ENCODE measurements around the gene ADAMTS2. TPM values are rescaled to one million over a fixed set of nuclear protein-coding genes. Genes with fewer than 3 reads are reported as not detected.
A peak's percentile ranks its signal among the peaks of the same experiment; 100 is the strongest.

ADAMTS2 gene
- polyA plus RNA-seq, 1 donor: 5.9 TPM

- H3K9me3 ChIP-seq (ENCODE audit: control insufficient read depth, low read depth, low read length): peaks cover 15% of the 10 kb centered on the region
- H3K27me3 ChIP-seq (ENCODE audit: control insufficient read depth, insufficient read depth, low read length): no peaks in the 10 kb centered on the region
- no peak for DNase-seq
- H3K36me3 ChIP-seq (ENCODE audit: control insufficient read depth, insufficient read depth, low read length): no peaks in the 10 kb centered on the region
- no peak overlapping the region for H3K4me3 ChIP-seq (ENCODE audit: low read length)
- H3K4me1 ChIP-seq (ENCODE audit: control insufficient read depth, insufficient read depth, low read length): no peaks in the 10 kb centered on the region
- no CpG with 5 or more reads among the region's 2 CpGs for WGBS (ENCODE audit: insufficient coverage, low lambda C conversion rate)
- no peak overlapping the region for H3K27ac ChIP-seq (ENCODE audit: low read length)
Measured at GRCh38 chr5:179089502-179089901, 255.8 kb downstream of the ADAMTS2 start.

DNA sequence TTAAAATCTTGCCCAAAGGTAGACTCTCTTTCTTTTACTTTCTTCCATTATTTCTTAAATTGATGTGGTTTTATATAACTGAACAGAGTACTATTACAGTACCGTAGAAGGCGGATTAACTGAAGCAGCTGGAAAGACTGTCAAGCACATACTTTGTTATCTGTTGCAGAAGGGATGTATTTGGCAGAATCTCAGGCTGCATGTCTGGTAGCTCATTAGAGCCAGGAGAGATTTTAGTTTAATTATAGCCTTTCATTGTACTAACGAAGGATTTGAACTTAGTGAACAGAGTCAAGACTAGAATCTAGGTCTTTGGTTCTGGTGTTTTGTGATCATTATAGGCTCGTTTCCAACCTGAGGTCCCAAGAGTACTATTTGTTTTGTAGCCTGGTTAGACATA is 264.5 kb downstream of the ADAMTS2 start:
- 100% methylated on average over 3 of the region's 4 CpGs for WGBS (ENCODE audit: insufficient coverage, low lambda C conversion rate)
- no peaks in the 10 kb centered on the region for H3K4me1 ChIP-seq (ENCODE audit: control insufficient read depth, insufficient read depth, low read length)
- no peak overlapping the region for H3K27ac ChIP-seq (ENCODE audit: low read length)
- peaks cover 36% of the 10 kb centered on the region for H3K9me3 ChIP-seq (ENCODE audit: control insufficient read depth, low read depth, low read length)
- no peak overlapping the region for H3K4me3 ChIP-seq (ENCODE audit: low read length)
- peaks cover 36% of the 10 kb centered on the region for H3K36me3 ChIP-seq (ENCODE audit: control insufficient read depth, insufficient read depth, low read length)
- DNase-seq: no peak
- H3K27me3 ChIP-seq (ENCODE audit: control insufficient read depth, insufficient read depth, low read length): no peaks in the 10 kb centered on the region

DNA sequence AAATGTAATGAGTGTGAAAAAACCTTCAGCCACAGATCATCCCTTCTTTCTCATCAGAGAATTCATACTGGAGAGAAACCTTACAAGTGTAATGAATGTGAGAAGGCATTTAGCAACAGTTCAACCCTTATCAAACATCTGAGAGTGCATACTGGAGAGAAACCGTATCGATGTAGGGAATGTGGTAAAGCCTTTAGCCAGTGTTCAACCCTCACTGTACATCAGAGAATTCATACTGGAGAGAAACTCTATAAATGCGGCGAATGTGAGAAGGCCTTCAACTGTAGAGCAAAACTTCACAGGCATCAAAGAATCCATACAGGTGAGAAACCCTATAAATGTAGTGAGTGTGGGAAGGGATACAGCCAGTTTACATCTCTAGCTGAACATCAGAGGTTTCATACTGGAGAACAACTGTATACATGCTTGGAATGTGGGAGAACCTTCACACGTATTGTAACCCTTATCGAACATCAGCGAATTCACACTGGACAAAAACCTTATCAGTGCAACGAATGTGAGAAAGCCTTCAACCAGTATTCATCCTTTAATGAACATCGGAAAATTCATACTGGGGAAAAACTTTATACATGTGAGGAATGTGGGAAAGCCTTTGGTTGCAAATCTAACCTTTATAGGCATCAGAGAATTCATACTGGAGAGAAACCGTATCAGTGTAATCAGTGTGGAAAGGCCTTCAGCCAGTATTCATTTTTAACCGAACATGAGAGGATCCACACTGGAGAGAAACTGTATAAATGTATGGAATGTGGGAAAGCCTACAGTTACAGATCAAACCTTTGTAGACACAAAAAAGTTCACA is 265.9 kb downstream of the ADAMTS2 start:
- H3K4me3 ChIP-seq (ENCODE audit: low read length): no peak overlapping the region
- no peak for DNase-seq
- 100% methylated on average over 1 of the region's 11 CpGs for WGBS (ENCODE audit: insufficient coverage, low lambda C conversion rate)
- H3K27ac ChIP-seq (ENCODE audit: low read length): no peak overlapping the region
- peaks cover 38% of the 10 kb centered on the region for H3K36me3 ChIP-seq (ENCODE audit: control insufficient read depth, insufficient read depth, low read length)
- H3K4me1 ChIP-seq (ENCODE audit: control insufficient read depth, insufficient read depth, low read length): no peaks in the 10 kb centered on the region
- H3K27me3 ChIP-seq (ENCODE audit: control insufficient read depth, insufficient read depth, low read length): no peaks in the 10 kb centered on the region
- peaks cover 36% of the 10 kb centered on the region for H3K9me3 ChIP-seq (ENCODE audit: control insufficient read depth, low read depth, low read length)

DNA sequence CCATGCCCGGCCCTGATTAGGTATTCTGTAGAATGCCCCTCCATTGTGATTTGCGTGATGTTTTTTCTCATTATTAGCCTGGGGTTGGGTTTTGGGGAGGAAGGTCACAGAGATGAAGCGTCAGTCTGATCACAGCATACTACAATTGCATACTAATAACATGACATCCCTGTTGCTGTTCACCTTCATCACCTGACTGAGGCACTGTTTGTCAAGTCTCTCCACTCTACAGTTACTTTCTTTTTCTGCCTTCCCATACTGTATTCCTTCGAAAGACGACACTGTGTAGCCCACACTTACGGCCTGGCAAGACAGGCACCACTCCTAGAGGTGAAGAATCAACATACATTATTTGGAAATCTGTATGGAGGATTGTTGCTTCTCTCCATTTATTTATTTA is 279.6 kb downstream of the ADAMTS2 start:
- DNase-seq: no peak
- Histone ChIP-seq H3K4me3 (ENCODE audit: low read length) (no peak overlapping the region), H3K36me3 (ENCODE audit: control insufficient read depth, insufficient read depth, low read length) (peaks cover 27% of the 10 kb centered on the region), H3K4me1 (ENCODE audit: control insufficient read depth, insufficient read depth, low read length) (peaks cover 6% of the 10 kb centered on the region), H3K9me3 (ENCODE audit: control insufficient read depth, low read depth, low read length) (peaks cover 20% of the 10 kb centered on the region), H3K27me3 (ENCODE audit: control insufficient read depth, insufficient read depth, low read length) (no peaks in the 10 kb centered on the region), H3K27ac (ENCODE audit: low read length) (no peak overlapping the region)
- WGBS (ENCODE audit: insufficient coverage, low lambda C conversion rate): no CpG with 5 or more reads among the region's 6 CpGs

- DNase-seq: no peak
- H3K36me3 ChIP-seq (ENCODE audit: control insufficient read depth, insufficient read depth, low read length): peaks cover 18% of the 10 kb centered on the region
- no CpG with 5 or more reads among the region's 19 CpGs for WGBS (ENCODE audit: insufficient coverage, low lambda C conversion rate)
- H3K9me3 ChIP-seq (ENCODE audit: control insufficient read depth, low read depth, low read length): peaks cover 14% of the 10 kb centered on the region
- peaks cover 6% of the 10 kb centered on the region for H3K4me1 ChIP-seq (ENCODE audit: control insufficient read depth, insufficient read depth, low read length)
- no peaks in the 10 kb centered on the region for H3K27me3 ChIP-seq (ENCODE audit: control insufficient read depth, insufficient read depth, low read length)
- no peak overlapping the region for H3K27ac ChIP-seq (ENCODE audit: low read length)
- H3K4me3 ChIP-seq (ENCODE audit: low read length): peak overlapping the region; percentile 76
Measured at GRCh38 chr5:179061025-179061424, 284.2 kb downstream of the ADAMTS2 start.

Other genes starting within 250 kb of the ADAMTS2 start
- 43.3 TPM for gene RUFY1, start 205.1 kb upstream of the ADAMTS2 start, polyA plus RNA-seq